Endothelial cell (in vitro differentiated cells): ENCODE data around the gene NGEF. TPM values are rescaled to one million over a fixed set of nuclear protein-coding genes. Genes with fewer than 3 reads are reported as not detected.
"Not testable (repeated sequence)": the region's sequence is repeated elsewhere in the genome, so short reads cannot be mapped to it uniquely, and the experiment has no call there.

Experiments used
- DNase-seq: peaks from one replicate; pipeline ENCODE4 v3.0.0; 2021; ENCODE audit warnings: low spot score
- H3K27ac Mint-ChIP-seq: one replicate; pipeline ENCODE4 v1.8.0; 2021; ENCODE audit warnings: mixed read lengths, inconsistent platforms; ENCODE audit not compliant: unreplicated experiment
- H3K27me3 Mint-ChIP-seq: one replicate; pipeline ENCODE4 v1.8.0; 2021; ENCODE audit warnings: mild to moderate bottlenecking, moderate library complexity, mixed read lengths, inconsistent platforms; ENCODE audit not compliant: unreplicated experiment
- H3K36me3 Mint-ChIP-seq: one replicate; pipeline ENCODE4 v1.8.0; 2021; ENCODE audit warnings: mild to moderate bottlenecking, low read depth, mixed read lengths, inconsistent platforms; ENCODE audit not compliant: unreplicated experiment
- H3K4me1 Mint-ChIP-seq: one replicate; pipeline ENCODE4 v1.8.0; 2021; ENCODE audit warnings: mild to moderate bottlenecking, mixed read lengths, inconsistent platforms; ENCODE audit not compliant: unreplicated experiment
- H3K4me3 Mint-ChIP-seq: one replicate; pipeline ENCODE4 v1.8.0; 2021; ENCODE audit warnings: mild to moderate bottlenecking, mixed read lengths, inconsistent platforms; ENCODE audit not compliant: unreplicated experiment
- H3K9me3 Mint-ChIP-seq: one replicate; pipeline ENCODE4 v1.8.0; 2021; ENCODE audit warnings: mixed read lengths, inconsistent platforms; ENCODE audit not compliant: unreplicated experiment
- CTCF ChIP-seq: fragments of 200-600 bp; sonication (generic); IDR thresholded peaks from one replicate; pipeline ENCODE4 v1.5.0; 2021; ENCODE audit warnings: antibody characterized with exemption; ENCODE audit not compliant: unreplicated experiment
- total RNA-seq: library from RNA; stranded (reverse); fragmentation: NEBNext Ultra II Directional; extraction: Animal tissue kit (Norgen Biotek cat#: 25700); gene quantifications from one replicate; pipeline ENCODE4 v1.2.1, GENCODE V29; 2021; ENCODE audit not compliant: unreplicated experiment

Gene NGEF
- total RNA-seq, 1 donor from 2014 or later: 1.4 TPM

GRCh38 chr2:233056961-233057605, 44.0 kb upstream of the NGEF start:
- Mint-ChIP-seq H3K4me3 (no peak overlapping the region), H3K27me3 (peaks cover 7% of the 10 kb centered on the region), H3K36me3 (no peaks in the 10 kb centered on the region), H3K27ac (no peak overlapping the region), H3K4me1 (peaks cover 32% of the 10 kb centered on the region), H3K9me3 (no peaks in the 10 kb centered on the region)
- DNase-seq: no peak
- TF ChIP-seq CTCF: no peak

GRCh38 chr2:233055362-233055761, 42.3 kb upstream of the NGEF start:
- Mint-ChIP-seq H3K4me3 (no peak overlapping the region), H3K9me3 (no peaks in the 10 kb centered on the region), H3K4me1 (peaks cover 24% of the 10 kb centered on the region), H3K36me3 (no peaks in the 10 kb centered on the region), H3K27me3 (peaks cover 3% of the 10 kb centered on the region), H3K27ac (no peak overlapping the region)
- no peak for DNase-seq
- TF ChIP-seq CTCF: no peak

GRCh38 chr2:233053928-233054784, 41.1 kb upstream of the NGEF start:
- Mint-ChIP-seq H3K27ac (no peak overlapping the region), H3K4me1 (peaks cover 16% of the 10 kb centered on the region)

GRCh38 chr2:233052517-233052916, 39.5 kb upstream of the NGEF start:
- not testable (repeated sequence) for DNase-seq, H3K27ac Mint-ChIP-seq, H3K4me1 Mint-ChIP-seq, H3K36me3 Mint-ChIP-seq, H3K27me3 Mint-ChIP-seq, H3K9me3 Mint-ChIP-seq, H3K4me3 Mint-ChIP-seq

More at GRCh38 chr2:233053928-233054784, 41.1 kb upstream of the NGEF start:
- peaks cover 3% of the 10 kb centered on the region for H3K27me3 Mint-ChIP-seq
- H3K4me3 Mint-ChIP-seq: no peak overlapping the region
- no peaks in the 10 kb centered on the region for H3K9me3 Mint-ChIP-seq
- peak; percentile 77 for DNase-seq
- no peaks in the 10 kb centered on the region for H3K36me3 Mint-ChIP-seq
- peak; percentile 97 for TF ChIP-seq CTCF

DNA sequence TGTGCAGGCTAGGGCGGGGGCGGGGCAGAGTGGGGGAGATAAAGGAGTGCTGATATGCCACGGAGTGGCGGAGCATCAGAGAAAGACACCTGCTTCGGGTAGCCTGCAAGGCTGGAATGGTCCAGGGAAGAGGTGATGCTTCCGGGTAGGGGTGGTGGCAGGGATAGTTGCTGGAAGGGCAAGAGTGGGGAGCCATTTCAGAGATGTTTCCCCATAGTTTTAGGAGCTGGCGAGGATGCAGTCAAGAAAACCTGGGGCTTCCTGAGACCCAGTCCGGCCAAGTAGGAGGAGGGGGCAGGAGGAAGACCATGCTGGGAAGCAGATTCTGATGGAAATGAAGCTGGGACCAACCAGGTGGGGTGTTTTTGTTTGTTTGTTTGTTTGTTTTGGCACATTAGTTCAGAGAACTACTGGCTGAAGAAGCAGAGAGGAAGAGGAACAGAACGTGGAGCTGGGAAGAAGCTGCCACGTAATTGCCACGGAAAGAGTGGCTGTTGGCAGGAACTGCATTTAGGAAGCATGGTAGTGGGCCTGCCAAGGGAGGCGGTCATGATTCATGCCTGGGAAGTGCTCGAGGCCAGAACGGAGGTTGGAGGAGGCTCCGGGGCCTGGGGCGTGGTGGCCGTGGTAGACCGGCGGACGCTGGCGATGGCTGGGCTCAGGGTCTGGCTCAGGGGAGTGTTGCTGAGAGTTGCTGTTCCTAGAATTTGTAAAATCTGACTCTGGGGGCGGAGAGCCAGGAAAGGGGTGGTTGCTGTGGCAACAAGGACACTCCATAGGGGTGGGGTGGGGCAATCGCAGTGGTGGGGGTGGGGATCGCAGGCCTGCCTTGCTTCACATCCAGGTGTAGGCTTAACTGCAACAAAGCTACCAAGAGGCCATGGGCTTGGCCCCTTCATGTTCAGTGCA, 38.4 kb upstream of the NGEF start:
- H3K27ac Mint-ChIP-seq: no peak overlapping the region
- H3K36me3 Mint-ChIP-seq: no peaks in the 10 kb centered on the region
- H3K9me3 Mint-ChIP-seq: no peaks in the 10 kb centered on the region
- peaks cover 8% of the 10 kb centered on the region for H3K4me1 Mint-ChIP-seq
- no peak overlapping the region for H3K4me3 Mint-ChIP-seq
- DNase-seq: no peak
- TF ChIP-seq CTCF: no peak
- H3K27me3 Mint-ChIP-seq: no peaks in the 10 kb centered on the region
